CD4-positive, alpha-beta T cell treated with Interleukin-12 subunit alpha and Interleukin-12 subunit beta, for 1 hour (primary cell): Measurements from ENCODE around the gene DRGX.

Source experiments
- DNase-seq: peaks from one replicate; pipeline ENCODE4 v3.0.0-alpha.2; 2020

DRGX gene

GRCh38 chr10:49361178-49361554, 34.7 kb downstream of the DRGX start:
- no peak for DNase-seq

GRCh38 chr10:49360271-49361177, 35.4 kb downstream of the DRGX start:
- DNase-seq: no peak

GRCh38 chr10:49359349-49360270, 36.3 kb downstream of the DRGX start:
- DNase-seq: no peak

- no peak for DNase-seq
Observed at GRCh38 chr10:49357910-49358309, 38.0 kb downstream of the DRGX start.

GRCh38 chr10:49356944-49357343, 38.9 kb downstream of the DRGX start:
- DNase-seq: no peak

DNA sequence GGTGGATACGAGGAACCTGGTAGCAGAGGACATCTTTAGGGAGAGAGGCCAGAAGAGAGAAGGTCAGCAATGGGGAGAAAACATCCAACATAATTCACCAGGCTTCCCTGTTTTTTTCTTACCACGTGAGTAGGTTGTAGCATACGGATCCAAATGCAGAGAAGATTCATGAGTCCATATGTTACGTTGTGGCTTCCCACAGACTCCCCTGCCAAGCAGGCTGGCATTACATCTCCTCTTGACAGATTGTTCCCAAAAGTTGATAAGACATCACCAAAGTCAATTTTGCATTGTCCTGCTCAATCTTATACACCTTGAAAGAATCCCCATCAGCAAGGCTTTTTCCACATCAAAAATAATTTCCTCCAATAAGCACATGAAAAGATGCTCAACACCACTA, 39.7 kb downstream of the DRGX start:
- no peak for DNase-seq

DNA sequence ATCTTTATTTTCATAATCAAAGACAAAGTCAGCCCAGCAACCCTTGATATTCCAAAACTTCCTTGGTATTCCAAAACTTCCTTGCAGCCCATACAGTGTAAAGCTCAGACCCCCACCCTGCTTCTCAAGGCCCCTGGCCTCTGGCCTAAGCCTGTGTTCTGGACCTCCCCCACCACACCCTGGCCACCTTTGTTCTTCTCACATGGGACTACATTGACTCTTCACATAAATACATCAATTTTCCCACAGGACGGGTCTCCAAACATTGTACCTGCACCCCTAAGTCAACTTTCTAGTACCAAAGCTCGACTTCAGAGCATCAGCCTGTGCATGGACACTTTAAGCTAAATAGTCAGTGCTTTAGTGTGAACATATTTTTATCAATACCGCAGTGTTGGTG, 40.7 kb downstream of the DRGX start:
- no peak for DNase-seq

- DNase-seq: no peak
Observed at GRCh38 chr10:49354593-49354992, 41.3 kb downstream of the DRGX start.

DNA sequence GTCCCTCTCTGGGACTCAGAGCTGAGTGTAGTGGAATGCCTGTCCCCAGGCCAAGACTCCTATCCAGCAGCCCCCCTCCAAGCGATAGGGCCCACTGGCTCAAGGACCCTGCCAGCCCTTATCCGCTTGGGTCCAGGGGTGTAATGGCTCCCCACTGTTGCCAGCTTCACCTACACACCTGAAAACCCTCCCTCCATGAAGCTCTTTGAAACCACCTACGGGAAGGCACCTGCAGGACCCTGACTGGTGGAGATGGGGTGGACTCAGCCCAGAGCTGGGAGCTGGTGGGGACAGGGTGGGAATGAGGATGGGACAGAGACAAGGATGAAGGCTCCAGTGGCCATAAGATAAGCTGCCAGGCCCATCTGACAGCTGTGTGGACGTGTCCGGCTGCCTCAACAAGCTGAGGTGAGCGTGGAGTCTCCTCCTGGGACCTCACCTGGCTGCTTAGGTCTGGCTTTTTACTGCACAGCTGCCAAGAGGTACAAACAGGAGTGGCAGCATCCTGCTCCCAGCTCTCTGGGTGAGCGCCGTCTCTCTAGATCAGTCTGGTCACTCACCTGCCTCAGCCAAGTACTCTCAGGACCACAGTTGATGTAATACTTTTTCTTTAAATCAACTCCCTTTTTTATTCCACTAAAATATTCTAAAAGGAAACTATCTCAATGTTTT, 41.9 kb downstream of the DRGX start:
- DNase-seq: no peak

DNA sequence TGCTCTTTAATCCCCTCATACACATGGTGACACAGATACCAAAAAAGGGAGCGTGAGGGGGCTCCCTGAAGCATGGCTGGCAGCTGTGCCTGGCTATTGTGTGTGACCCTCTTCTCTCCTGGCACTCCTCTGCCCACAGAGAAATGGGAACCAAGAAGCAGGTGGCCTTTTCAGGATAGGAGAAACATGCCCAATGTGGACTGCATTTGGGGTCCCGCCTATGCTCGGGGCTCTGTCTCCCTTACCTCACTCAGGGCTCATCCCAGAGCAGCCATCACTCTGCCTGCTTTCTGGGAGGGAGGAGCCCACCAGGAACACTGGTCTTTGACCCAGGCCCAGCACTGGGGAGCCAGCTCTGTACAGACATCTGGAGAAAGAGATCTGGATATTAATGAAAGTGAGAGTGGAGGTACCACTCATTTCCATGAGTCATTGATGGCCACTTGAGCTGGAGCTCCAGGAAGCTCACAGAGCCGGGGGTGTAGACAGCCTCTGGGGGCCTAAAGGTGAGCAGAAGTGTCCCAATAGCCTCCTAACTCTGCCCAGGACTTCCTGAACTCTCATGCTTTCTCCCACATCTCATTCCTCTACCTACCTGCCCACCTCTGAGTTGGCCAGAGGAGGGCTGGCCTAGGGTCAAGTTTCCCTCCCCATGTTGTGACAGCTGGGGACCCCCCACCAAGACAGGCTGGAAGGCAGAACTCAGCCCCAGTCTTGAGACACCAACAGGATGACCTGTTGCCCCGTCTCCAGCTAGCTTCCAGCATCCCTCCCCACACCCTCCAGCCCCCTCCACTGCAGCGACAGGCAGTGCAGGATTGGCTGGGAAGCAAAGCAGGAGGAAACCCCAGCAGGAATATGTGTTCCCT, 42.6 kb downstream of the DRGX start:
- no peak for DNase-seq

DNA sequence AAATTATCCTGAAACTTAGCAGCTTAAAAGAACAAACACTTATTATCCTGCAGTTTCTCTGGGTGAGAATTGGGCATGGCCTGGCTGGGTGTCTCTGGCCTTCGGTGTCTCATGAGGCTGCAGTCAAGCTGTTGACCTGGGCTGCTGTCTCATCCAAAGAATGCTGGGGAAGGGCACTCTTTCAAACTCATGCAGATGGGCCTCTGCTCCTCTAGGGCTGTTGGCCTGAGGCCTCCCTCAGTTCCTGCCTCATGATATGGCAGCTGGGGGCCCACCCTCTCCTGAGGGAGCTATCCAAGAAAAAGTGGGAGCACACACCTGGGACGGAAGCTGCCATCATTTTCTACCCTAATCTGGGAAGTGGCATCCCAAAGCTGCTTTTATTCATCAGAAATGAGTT, 43.6 kb downstream of the DRGX start:
- DNase-seq: no peak

- DNase-seq: no peak
Observed at GRCh38 chr10:49351669-49352068, 44.2 kb downstream of the DRGX start.

GRCh38 chr10:49350846-49351532, 44.9 kb downstream of the DRGX start:
- DNase-seq: no peak

DNA sequence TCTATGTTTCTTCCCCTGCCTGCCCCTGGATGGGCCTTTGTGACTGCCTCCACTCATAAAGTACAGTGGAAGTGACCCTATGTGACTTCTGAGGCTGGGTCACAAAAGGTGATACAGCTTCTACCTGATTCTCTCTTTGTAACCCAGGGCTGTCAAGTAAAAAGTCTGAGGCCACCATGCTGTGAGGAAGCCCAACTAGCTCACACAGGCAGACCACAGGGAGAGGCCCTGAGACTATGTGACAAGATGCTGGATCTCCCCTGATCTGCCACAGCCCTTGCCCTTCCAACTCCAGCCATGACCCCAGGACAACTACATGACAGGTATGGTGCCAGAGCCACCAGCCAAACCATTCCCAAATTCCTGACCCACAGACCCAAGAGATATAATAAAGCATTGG, 45.8 kb downstream of the DRGX start:
- DNase-seq: no peak

GRCh38 chr10:49349390-49349789, 46.5 kb downstream of the DRGX start:
- no peak for DNase-seq

DNA sequence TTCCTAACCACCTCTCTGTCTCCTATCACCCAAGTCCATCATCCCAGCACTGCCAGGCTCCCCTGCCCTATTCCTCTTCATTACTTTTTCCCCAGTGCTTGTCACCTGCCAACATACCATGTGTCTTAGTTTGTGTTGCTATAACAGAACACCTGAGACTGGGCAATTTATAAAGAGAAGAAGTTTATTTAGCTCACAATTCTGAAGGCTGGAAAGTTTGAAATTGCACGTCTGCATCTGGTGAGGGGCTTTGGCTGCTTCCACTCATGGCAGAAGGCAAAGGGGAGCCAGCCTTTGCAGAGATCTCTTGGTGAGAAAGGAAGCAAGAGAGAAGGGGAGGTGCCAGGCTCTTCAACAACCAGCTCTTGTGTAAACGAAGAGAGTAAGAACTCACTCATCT, 47.3 kb downstream of the DRGX start:
- no peak for DNase-seq

- no peak for DNase-seq
Observed at GRCh38 chr10:49347827-49348226, 48.1 kb downstream of the DRGX start.

DNA sequence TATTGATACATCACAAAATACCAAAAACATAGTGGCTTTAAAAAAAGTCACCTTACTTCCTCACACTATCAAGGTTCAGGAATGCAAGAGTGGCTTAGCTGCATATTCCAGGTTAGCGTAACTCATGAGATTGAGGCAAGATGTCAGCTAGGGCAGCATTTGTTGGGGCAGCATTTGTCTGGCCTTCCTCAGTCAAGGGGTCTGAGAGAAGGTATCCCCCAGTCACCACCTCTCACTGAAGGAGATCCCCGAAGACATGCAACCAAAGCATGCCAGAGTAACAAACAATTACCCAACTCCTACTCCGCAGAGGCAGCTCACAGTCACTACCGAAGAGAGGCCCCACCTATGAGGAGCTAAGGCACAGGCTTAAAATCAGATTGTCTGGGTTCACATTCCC, 48.5 kb downstream of the DRGX start:
- no peak for DNase-seq

DNA sequence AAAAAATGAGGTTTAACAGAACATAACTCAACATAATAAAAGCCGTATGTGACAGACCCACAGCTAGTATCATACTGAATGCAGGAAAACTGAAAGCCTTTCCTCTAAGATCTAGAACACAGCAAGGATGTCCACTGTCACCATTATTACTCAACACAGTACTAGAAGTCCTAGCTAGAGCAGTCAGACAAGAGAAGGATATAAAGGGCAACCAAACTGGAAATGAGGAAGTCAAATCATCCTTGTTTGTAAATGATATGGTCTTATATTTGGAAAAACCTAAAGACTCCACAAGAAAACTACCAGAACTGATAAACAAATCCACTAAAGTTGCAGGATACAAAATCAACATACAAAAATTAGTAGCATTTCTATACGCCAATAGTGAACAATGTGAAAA, 51.0 kb downstream of the DRGX start:
- no peak for DNase-seq

GRCh38 chr10:49338604-49339003, 57.3 kb downstream of the DRGX start:
- DNase-seq: no peak

GRCh38 chr10:49335364-49335972, 60.4 kb downstream of the DRGX start:
- peak; percentile 14 for DNase-seq
